ENCODE measurements around the gene ADAMTSL1.

The ADAMTSL1 gene

DNA sequence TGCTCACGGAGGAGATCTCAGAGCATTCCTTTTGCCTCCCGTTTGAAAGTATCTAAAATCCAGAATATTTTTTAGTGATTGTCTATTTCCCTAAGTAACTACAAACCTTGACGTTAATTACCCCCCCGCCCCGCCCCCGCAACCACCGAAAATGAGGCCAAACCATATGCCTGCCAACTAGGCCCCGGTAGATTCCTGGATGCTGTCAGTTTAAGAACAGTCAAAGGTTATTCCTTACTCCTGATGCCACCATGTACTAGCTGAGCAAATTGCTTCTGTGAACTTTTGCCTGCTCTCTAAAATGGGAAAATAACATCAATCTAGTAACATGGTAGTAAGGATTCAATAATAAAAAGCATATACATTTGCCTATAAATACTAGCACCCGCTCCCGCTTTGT is 314.3 kb downstream of the ADAMTSL1 start:
- DNase-seq, result no peak

DNA sequence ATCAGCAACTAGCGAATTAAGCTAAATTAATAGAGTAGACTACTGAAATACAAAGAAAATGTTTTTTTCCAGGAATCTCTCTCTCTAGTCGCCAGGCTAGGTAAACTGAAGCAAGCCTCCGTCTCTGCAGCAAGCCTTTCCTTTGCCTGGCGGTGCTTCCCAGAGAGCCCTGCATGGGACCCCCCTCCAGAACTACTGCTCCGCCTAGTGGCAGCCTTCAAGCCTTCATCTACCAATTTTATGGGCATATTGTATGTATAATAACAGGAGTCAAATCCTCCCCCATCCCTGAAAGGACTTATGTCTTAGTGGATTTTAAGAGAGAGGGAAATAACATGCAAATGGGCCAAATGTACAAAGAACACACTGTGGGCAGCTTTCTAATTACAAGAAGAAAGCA is 317.1 kb downstream of the ADAMTSL1 start:
- DNase-seq, result no peak

DNA sequence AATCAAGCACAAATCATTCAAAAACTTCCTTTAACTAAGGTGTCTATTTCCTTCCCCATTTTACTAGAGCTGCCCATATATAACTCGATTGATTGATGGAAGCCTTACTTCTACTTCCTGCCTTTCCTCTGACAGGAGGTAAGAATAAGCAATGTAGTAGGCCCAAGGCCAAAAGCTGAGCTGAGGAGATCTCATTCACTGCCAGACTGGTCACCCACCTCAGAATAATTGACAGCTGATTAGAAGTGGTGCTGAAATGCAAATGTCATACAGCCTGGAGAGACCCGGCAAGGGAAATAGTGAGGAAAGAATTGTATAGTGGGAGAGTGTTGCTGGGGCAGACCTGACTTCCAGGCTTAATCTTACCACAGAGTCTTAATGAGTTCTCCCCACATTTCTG is 319.2 kb downstream of the ADAMTSL1 start:
- no peak for DNase-seq

DNA sequence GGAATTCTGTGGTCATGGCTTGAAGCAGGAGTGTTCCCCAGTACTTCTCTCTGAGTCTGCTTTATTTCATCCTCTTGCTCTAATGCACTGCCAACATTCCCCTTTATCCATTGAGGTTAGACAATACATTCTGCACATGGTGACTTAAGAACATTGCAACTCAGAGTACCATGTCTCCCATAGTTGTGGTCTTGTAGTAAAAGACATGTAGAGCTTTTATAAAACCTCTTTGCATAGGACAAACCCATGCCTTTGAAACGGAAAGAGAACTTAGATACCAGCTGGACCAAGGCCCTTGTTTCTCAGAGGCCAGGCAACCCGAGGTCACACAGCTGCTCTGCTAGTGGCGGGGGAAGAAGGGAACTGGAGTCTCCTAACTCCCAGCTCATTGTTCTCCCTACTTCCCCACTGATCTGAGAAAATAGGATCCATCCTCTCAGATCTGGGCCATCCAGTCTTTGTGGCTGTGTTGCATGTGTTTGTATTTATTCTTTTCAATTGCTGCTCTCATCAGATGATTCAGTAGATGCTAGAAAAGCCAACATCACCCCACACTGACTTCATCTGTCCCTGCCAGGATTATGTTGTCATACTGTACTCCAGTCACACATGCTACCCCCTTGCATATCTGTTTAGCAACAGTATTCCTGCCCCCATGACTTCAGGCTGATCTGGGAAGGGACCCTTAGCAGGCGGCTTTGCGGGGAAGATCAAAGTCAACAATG is 322.2 kb downstream of the ADAMTSL1 start:
- DNase-seq, result no peak

DNA sequence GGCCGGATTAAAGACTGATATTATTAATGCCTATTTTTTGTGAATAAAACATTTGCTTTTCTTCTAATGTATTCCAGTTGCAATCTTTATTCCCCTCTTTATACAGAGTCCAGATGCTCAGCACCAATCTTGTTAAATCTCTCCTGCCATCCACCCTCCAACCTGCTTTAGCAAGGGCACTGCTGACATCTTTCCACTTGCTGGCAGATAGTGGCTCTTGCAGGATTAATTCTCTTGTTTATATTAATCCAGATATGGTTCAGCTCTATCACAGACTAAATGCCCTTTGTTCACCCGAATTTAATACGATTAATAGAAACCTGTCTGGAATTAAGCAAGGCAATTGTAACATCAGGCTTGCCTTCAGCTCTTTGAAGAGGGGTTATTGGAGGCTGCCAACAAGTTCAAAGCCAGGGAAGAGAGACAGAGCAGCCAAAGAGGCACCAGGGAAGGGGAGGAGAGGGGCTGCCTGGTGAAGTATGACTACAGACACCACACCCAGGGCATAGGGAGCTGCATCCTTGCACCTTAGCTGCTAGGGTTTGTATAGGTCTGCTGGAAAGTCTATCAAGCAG is 322.8 kb downstream of the ADAMTSL1 start:
- no peak for DNase-seq

DNA sequence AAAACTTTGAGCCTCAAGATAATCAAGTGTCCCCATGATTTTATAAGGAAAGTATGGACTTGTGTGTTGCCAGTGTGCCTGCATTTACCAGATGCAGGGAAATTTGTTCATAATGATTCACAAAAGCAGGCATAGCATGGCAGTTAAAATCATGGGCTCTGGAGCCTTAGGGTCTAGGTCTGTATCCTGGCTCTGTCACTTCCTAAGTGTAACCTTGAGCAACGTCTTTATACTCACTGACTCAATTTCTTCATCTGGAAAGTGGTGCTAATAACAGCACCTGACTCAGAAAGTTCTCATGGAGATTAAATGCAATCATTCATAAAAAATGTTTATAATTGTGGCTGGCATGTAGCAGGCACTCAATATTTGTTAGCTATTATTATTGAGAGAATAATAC is 324.2 kb downstream of the ADAMTSL1 start:
- no peak for DNase-seq

DNA sequence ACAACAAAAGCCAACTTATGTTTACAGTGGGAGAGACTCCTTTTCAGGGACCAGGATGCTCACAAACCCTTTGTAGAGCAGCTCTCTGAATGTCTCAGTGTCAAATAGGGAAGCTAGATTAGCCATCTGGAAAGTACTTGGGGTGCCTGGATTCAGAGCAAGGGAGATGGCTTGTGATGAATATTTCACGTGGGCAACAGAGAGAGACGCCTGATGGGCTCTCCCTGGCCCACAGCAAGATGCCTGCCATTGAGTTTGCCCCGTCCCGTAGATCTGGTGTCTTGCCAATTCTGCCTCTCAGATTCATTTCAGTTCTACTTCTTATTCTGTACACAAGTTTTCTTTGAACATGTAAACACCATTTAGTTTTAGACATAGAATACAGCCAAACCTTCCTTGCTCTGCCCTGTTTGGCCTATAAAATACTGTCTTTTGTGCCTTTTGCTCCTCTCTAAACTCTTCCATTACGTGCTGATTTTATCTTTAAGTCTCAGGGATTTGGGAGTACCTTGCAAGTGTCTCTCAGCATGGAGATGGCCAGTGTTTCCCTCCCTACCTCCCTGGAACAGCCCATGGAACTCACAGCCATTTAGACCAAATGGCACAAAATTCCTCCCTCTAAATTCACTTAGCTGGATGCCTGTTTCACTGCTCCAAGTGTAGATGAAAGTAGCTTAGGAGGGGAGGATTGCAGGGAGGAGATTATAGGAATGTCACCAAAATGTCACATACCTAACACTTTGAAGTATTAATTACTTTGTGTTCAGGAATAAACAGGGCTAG is 324.7 kb downstream of the ADAMTSL1 start:
- no peak for DNase-seq

DNA sequence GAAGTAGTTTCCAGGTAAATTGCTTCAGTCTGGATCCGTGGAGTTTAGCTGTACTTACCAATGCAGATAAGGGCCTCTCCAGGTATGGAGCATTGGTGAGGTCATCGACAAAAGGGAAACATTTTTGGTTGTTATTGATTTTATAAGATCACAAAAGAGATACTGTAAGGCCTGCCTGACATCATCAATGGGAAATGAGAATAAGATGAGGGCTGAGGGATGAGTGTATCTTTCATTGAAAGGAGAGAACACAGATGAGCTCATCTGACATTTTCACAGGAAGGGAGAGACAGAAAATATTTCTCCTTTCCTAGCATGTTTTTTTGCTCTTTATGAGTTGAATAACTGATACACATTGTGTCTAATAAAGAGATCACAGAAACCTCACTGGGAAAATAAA is 325.5 kb downstream of the ADAMTSL1 start:
- DNase-seq, result no peak

DNA sequence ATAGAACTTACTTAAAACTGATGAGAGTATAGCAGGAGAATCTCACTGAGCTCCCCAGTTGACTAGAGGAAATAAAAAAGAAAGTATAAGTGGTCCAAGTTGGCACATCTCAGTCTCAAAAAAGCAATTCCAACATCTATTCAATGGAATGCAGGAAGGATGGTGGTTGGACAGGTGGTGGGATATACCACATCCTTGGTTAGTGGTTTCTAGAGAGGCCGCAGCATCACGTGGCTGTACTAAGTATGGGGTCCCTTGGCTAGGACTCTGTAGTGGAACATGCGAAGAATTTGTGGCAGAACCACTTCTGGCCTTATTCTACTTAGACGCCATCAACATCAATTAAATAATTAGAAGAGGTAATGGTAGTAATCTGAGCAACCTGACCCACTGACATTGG is 326.6 kb downstream of the ADAMTSL1 start:
- no peak for DNase-seq

DNA sequence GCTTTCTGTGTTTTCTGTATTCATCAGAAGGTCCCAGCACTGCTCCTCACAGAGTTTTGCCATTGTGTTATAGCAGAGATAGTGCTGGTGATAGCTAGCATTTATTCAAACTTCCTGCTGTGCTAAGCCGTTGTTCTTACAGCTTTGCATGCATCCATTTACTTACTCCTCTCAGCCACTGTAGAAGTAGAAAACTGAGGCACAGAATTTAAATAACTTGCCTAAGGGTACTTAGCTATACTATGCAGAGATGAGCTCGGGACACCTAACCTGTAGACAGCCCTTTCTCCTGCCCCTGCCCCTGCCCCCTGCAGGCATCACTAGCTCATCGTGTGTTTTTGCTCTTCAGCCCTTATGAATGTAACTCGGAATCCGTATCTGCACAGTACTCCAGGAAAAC is 331.4 kb downstream of the ADAMTSL1 start:
- no peak for DNase-seq

DNA sequence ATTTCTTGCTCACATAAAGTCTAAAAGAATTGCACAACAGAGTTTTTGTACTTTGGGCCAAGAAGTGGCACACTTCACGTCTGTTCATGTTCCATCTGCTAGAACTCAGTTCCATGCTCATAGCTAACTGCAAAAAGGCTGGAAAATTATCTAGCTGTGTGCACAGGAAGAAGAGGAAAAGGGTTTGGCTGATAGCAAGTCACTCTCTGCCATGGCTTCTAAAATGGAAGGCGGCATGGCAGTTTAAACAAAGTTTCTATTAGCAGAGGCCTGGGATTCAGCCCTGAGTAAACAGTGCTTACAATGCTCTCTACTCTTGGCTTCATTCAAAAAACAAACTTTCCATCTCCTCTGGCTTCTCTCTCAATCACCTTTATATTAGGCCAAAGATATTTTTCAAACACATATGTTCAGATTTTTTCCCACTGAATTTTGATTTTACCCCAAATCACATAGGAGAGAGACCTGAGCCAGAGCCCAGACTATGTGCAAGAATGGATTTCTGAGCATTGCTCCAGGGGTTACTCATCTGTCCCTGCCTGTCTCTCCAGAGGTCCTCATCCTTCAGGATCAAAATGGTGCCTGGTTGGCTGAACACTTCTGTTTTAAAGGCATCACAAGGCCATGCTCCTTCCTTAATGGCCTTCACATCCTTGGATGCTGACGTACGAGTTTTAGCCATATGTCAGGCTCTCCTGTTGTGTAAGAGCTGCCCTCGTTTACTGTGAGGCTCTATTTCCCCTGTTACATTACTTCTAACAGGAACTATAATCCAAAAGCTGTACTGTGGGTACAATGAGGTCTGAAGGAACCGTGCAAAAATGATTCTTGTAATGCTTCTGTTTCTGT is 332.5 kb downstream of the ADAMTSL1 start:
- no peak for DNase-seq

DNA sequence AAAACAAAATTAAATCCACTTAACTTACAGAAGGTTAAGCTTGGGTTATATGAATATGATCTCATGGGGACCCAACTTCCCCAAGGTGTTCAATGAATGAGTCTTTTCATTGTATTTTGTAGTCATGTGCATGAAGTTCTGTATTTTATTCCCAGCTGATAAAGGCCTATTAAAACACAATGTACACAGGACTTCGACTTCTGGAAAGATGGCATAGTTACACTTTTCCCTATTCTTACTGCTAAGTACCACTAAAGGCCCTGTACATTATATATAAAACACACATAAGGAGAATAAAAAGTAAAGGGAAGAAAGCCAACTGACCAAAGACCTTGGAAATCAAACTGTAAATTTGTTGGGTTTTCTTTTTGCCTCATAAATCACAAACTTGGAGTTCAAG is 336.6 kb downstream of the ADAMTSL1 start:
- DNase-seq, result no peak

DNA sequence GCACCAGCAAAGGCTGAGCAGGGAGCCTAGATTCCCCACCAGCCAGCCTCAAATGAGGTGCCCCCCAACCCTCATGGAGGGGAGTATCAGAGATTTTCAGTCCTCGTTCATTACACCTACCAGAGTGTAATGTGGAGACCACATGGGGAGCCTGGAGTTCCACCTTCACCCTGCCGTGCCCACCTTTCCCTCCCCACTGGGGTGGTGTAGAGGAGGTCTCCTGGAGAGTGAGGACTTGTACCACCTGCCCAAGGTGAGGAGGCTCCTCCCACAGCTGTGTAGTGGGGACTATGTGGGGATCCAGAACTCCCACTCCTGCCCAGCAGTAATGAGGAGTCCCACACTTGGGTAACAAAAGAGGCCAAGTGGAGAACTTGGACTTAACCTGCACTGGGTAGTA is 337.2 kb downstream of the ADAMTSL1 start:
- no peak for DNase-seq

DNA sequence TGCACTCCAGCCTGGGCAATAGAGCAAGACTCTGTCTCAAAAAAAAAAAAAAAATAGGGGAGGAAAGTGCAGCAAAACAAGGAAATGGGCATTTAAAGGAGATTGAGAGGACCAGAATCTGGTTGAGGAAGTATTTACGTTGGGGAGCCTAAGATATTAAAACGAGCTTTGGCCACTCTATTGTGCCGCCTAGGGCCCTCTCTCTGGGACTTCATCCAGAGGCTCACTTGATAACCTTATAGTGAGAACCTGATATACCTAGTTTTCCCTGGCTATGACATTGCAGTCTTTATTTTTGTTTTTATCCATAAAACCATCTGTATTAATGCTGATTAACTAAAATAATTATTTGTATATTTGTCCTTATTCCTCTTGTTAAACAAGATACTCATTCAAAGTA is 345.5 kb downstream of the ADAMTSL1 start:
- no peak for DNase-seq

DNA sequence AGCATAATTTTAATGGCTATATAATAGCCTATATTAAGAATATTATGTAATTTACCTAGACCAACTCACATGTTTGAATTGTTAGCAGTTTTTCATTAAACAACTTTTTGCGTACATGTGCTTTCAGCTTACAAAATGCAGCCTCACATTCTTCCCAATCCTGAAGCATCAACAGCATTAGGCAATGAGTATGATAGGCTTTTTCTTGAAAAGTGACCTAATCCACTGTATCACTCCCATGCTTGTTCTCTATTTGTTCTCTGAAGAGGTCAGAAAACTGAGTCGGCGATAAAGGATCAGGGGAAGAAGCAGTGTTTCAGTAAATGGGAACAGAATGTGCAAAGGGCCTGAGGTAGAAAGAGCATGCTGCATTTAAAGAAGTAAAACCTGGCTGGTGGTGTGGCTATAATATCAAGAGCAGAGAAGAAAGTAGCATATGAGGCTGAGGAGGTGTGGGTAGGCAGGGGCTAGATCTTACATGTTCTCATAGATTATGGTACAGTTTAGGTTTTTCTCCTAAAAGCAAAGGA is 346.7 kb downstream of the ADAMTSL1 start:
- DNase-seq, result no peak

DNA sequence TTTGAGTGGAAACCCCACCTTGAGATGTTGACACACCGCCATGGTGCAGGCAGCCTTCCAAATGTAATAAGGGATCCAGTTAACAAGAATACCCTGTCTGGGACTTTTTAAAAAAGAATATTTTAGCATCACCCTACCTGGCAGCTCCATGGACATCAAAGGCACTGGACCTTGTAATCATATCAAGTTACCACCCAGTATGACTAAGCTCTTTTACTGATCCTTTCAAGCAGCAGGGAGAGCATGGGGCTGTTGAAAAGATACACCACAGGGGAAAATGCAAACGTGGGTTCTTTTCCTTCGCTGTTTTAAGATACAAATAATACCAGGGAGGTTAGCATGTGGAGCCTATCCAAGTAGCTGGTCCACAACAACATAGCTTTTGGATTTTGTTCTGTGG is 347.8 kb downstream of the ADAMTSL1 start:
- DNase-seq, result no peak

DNA sequence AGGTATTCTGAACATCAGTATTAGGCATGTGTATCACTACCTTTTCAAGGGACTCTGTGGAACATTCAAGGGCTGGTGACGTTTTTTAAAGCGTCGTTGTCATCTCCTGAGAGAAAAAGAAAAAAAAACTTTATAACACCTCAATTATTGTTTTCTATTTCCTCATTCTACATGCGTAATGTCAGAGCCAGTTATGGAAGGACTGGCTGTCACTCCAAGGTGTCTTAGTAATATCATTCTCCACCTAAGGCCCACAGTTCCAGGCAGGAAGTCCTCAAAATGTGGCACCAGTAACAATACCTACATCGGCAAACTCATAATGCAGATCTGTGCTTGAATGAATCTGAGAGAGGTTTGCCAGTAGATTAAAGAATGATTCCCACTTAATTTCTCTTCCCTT is 348.9 kb downstream of the ADAMTSL1 start:
- no peak for DNase-seq

DNA sequence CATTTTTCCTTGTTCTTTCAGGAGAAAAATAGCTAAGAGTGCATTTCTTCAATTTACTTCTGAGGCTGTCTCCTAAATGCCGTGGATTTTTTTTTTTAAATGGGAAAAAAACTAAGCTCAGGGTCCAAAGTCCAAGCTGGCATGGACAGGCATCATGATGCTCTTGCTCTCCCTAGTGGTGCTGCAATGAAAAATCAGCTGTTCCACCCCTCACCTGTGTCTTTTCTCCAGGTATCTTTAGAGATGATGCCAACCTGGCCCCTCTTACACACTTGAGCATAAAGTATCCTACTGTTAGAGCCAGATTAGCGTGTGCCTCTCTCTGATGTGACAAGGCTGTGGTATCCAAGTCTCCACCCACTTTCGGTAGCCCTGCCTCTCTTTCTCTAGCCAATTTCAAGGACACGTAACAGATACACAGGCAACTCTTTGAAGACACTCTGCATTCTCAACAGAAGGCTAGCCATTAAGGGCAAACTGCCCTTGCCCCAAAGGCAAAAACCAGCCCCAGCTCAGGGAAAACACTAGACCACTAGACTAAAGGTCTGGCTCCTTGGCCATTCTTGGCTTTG is 350.2 kb downstream of the ADAMTSL1 start:
- no peak for DNase-seq

DNA sequence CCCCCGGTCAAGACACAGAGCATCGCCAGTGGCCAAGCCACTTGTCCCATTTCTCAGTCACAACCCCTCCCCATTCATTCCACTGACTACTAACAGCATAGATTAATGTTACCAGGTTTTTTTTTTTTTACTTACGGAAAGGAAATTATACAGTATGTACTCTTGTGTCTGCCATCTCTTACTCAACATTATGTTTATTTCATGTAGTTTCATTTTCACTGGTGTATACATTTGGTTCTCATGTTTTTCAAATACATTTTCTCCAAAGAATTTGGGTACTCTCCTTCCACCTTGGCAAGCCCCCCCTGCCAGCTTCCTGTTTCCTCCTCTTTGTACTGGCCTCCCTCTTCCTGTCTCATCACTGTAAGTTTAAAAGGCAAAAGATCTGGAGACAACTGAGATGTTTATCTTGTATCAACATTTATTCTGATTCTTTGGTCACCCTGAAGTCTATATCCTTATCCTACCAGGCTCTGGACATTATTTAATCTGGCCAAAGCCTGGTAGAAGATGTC is 351.8 kb downstream of the ADAMTSL1 start:
- DNase-seq, result no peak

DNA sequence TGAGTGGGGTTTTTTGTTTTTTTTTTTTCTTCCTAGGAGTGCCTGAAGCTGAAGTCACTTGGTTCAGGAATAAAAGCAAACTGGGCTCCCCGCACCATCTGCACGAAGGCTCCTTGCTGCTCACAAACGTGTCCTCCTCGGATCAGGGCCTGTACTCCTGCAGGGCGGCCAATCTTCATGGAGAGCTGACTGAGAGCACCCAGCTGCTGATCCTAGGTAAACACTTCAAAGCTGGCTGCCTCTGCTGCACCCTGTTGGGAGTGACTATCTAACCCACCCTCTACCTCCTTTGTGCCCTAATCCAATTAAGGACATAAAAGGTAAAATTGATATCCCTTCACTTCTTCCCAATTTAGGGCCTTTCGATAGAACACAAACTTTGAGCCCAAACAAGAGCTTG is 352.3 kb downstream of the ADAMTSL1 start:
- DNase-seq, result no peak

DNA sequence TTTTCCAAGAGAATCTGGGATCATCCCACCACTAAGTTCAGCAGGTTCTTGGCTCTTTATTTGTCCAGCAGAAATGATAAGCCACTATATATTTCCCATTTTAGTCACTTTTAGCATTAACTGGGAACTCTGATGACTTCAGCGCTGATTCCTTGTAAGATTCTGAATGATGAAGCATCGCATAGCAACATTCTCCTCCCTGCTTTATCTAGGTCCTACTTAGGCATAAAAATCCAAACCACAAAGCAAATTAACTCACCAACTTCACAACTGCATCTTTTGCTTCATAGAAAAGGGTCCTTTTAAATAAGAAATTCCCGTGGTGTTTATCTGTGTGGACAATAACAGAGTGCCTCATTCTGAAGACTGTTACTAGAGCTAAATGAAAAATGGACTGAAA is 355.1 kb downstream of the ADAMTSL1 start:
- DNase-seq, result no peak

DNA sequence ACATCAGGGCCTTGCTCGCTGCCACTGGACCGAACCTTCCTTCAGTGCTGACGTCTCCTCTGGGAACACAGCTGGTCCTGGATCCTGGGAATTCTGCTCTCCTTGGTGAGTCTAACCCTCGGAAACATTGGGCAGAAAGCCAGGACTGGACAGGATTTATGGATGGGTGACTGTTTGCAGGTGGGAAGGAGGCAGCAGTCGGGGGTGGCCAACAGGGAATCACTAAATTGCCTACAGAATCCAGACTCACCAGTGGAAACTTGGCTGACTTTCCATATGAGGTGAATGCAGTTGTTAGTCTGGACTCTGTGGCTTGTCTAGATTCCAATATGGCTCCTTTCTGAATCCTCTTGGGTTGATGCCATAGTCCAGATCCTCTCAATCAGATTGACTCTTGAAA is 355.9 kb downstream of the ADAMTSL1 start:
- no peak for DNase-seq
